Skin epidermis (tissue), 12 donors: ENCODE data around the gene GOLGA6L10.
"Not testable (repeated sequence)": the region's sequence is repeated elsewhere in the genome, so short reads cannot be mapped to it uniquely, and the experiment has no call there.

Experiments
- H3K27ac ChIP-seq, 21 experiments: fragments of 200-600 bp; sonication (generic) in 11 of 21; one replicate each; pipeline ENCODE4 v1.5.0; 2020; ENCODE audit warnings: mild to moderate bottlenecking in 3 of 21, inconsistent platforms in 2 of 21, moderate library complexity in 2 of 21
- H3K4me3 ChIP-seq, 7 experiments: fragments of 200-600 bp; sonication (generic) in 2 of 7; one replicate each; pipeline ENCODE4 v1.5.0; 2020; ENCODE audit warnings: inconsistent platforms in 2 of 7, mild to moderate bottlenecking in 2 of 7, moderate library complexity in 1 of 7

GOLGA6L10 gene

DNA sequence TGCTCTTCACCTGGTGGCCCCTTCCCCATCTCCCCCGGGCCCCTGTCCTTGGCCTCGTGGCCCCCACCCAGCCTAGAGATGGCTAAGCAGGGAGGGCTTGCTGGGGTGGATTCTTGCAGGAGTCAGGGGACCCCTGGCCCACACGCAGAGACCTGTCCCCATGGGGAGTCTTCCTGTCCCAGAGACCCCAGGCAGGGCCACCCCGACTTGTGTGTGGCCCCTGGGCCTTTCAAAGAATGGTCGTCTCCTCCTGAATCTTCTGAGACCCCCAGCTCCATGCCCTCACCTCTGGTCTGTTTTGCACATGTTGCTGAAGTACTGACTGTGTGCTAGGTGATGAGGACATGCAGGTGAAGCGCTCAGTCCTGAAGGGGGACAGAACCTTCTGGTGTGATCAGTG is 28.4 kb downstream of the GOLGA6L10 start:
- not testable (repeated sequence) for H3K4me3 ChIP-seq, H3K27ac ChIP-seq

DNA sequence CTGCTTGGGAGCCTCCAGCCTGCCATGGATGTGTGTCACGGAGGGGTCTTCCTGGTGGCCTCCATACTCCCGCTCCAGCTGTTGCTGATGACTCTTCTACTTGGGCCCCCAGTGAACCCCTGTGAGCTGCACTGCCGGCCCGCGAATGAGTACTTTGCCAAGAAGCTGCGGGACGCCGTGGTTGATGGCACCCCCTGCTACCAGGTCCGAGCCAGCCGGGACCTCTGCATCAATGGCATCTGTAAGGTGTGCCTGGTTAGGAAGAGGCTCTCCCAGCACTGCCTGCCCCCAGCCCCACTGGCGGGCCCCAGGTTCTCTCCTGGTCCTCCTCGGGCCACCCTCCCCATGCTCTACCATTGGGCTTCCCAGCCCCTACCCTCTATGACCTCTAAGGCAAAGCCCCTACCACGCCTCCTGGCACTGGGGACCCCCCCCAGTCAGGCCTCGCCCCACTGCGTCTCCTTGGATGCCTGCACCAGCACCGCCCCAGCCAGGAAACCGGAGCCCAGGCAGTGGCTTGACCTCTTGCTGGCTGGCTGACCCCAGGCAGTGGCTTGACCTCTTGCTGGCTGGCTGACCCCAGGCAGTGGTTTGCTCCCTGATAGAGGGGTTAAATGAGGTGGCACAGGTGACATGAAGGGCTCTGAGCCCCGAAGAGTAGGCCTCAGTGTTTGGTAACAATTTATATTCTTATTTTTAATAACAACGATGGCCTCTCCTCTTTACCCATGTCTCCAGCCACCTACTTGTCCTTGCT is 29.6 kb downstream of the GOLGA6L10 start:
- H3K27ac ChIP-seq, result not testable (repeated sequence)

DNA sequence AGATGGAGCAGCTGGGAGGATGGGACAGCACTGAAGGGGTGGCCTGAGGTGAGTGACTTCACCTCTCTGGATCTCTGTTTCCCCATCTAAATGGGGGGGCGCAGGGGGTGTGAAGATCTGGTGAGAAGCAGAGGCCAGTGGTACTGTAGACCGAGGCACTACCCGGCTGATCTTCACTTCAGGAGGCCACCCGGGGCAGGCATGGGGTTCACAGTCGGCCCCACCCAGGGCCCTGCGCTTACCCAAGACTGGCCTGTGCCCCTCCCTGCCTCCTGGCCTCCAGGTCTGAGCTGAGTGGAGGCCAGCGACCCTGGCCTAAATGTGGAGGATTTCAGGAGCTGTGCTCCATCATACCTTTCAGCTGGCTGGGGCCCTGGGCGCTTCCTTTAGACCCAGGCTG is 31.0 kb downstream of the GOLGA6L10 start:
- H3K4me3 ChIP-seq, H3K27ac ChIP-seq: not testable (repeated sequence)

More for the DNA sequence above, 29.6 kb downstream of the GOLGA6L10 start:
- not testable (repeated sequence) for H3K4me3 ChIP-seq

DNA sequence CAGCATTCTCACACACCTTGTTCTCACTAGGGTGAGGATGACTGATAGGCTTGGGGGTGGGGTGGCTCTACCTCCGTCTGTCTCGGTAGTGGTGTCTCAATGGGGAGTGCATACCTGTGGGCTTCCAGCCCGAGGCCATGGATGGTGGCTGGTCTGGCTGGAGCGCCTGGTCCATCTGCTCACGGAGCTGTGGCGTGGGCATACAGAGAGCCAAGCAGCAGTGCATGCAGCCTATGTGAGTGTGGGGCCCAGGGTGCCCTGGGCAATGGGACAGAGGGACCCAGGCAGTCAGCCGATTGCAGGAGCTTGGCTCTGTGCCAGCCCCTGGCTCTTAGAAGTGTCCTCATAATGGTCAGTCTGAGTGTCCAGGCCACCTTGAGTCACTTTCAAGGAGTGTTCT is 31.8 kb downstream of the GOLGA6L10 start:
- not testable (repeated sequence) for H3K27ac ChIP-seq, H3K4me3 ChIP-seq

DNA sequence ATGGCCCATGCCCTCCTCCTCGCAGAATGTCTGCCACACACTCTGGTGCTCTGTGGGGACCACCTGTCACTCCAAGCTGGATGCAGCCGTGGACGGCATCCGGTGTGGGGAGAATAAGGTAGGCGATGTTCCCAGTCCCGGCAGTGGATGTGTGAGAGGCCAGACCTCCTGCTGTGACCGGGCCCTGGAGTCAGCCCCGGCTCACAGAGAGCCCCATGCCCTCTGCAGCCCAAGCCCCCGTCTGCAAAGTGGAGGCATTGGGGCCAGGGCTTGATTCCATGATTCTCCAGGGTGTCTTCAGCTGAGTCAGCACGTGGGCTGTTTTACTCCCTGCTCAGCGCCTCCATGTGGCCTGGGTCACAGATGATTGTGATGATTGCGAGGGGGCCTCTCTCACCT is 32.2 kb downstream of the GOLGA6L10 start:
- no peak overlapping the region for H3K27ac ChIP-seq

DNA sequence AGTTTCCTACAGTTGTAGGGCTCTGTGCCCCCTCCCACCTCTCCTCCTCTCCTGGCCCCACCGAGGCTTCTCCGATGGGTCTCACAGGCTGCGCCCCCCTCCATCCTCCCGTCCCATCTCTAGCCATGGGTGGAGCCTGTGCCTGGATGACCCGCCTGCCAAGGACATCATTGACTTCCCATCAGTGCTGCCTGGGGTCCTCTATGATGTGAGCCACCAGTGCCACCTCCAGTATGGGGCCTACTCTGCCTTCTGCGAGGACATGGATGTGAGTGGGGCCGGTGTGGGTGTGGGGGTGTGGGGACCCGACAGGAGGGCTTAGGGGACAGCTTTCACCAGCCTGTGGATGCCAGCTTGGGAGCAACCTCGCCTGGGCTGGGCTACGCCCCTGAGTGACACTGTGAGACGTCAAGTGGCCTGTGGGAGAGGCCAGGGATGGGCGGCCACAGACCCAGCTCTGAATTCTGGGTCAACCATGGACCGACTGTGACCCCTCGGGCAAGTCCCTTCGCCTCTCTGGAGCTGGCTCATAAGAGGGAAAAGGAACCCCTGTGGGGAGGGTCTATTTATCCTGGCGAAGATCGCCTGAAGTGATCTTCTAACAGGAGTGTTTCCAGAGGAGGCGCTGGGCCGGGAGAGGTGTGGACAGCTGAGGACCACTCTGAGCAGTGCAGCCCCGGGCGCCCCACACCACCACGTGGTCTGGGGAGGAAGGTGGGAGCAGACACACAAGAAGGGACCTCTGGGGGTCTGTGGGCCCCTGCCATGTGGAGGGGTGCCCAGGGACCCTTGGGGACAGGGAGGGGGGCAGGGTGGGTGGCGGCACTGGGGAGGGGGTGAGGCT is 32.8 kb downstream of the GOLGA6L10 start:
- H3K27ac ChIP-seq, H3K4me3 ChIP-seq: not testable (repeated sequence)

More for the DNA sequence above, 32.2 kb downstream of the GOLGA6L10 start:
- H3K4me3 ChIP-seq, result no peak overlapping the region

DNA sequence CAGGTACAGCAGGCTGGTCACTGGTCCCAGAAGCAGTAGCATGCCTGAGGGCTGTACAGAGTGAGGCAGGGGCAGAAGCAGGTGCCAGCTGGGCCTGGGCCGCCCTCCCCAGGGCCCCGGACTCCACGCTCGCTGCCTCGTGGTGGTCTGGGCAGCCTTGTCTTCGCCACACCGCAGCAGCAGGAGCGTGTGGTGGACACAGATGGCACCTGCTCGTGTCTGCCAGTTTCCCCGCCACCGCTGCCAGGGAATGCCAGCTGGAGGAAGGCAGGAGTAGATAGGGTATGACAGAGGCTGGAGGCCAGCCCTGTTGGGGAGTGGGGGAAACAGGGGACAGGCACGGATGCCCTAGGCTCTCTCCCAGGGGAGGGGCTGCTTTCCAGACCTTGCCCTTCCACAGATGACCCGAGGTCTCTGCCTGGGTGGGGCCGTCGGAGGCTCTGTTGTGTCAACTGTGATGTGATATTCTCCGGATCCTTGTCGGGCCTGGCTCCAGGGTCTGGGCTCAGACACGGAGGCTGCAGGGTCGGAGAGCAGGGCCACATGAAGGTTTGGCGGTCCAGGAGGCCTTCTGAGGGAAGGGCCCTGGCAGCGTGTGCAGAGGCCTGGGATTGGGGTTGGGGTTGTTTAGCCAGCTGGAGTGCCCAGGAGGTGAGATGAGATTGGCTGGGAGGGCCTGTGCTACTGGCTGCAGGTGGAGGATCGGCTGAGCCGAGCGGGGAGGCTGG is 33.6 kb downstream of the GOLGA6L10 start:
- Histone ChIP-seq H3K4me3 (no peak overlapping the region), H3K27ac (no peak overlapping the region)

DNA sequence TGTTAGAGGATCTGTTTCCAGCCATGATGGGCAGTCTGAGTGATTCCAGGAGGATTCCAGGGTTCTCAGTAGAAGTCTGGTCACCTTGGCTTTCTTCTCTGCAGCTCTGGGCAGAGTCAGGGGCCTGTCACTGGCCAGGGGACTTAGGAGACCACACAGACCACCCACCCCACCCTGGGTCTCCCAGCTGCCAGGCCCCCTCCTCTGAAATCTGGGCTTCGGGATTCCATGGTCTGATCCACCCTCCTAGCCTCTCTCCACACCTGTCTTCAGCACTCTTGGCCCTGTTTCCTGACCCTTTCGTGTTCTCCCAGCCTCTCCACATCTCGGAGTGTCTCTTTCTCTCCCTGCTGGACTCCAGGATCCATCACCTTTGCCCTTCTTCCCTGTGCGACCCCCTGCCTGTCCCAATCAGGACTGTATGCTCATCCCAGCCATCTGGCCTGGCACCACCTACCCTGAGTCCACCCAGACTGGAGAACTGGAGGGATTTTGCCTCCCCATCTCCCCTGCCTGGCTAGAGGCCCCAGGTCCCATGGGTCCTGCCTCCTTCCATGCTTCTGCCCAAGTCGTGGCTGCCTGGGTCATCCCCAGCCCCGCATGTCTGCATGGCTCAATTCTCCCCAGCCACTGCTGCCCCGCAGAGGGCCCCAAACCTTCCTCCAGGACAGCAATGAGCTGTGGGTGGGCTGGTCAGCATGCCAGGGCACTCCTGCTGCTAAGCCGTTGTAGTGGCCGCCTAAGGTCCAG is 34.3 kb downstream of the GOLGA6L10 start:
- Histone ChIP-seq H3K4me3 (no peak overlapping the region), H3K27ac (no peak overlapping the region)

DNA sequence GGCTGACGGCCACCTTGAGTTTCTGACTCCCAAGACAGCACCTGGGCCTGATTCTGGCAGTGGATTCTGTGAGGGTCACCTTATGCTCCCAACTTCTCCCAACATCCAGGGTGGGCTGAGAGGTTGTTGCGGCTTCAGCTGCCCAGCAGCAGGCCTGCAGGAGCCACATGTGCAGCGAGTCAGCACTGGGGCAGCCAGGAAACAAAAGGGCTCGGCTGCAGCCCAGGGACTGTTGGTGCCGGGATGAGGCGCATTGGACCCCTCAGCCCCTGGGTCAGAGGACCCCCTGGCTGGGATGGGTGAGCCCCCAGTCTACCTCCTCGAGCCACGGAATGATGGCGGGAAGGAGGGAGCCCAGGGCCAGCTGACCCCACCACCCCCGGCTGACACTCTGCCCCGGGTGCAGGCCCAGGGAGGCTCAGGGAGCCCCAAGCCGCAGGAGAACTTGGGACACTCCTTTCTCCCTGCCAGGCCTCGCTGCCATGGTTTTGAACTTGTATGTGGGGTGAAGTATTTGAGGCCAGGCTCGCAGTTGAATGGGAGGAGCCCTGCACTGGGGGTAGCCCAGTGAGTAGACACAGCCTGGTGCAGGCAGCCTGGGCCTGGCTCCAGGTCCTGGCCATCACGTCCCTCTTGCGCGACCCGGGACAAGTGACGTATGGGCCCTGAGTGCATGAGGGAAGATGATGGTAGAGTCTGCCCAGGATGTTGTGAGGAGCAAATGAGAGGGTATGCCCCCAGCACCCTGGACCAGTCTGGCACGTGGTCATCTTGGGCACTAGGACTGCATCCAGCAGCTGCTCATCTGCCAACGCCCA is 35.1 kb downstream of the GOLGA6L10 start:
- not testable (repeated sequence) for H3K4me3 ChIP-seq, H3K27ac ChIP-seq

DNA sequence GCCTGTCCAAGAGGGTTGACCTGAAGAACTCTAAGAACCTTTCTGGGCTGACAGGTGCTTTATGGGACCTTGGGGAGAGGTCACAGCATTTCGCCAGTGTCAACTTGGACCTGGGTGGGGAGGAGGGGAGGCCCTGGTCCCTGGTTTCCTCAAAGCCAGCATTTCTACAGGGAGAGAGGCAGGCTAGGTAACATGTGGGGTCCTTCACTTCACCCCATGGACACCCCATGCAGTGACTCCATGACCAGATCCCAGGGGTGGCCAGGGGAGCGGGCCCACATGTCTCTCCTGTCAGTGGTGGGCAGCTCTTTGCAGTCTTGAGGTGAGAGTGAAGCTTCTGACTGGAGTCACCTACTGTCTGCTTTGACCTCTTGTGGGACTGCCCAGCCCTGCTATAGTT is 35.8 kb downstream of the GOLGA6L10 start:
- Histone ChIP-seq H3K27ac (no peak overlapping the region), H3K4me3 (no peak overlapping the region)

DNA sequence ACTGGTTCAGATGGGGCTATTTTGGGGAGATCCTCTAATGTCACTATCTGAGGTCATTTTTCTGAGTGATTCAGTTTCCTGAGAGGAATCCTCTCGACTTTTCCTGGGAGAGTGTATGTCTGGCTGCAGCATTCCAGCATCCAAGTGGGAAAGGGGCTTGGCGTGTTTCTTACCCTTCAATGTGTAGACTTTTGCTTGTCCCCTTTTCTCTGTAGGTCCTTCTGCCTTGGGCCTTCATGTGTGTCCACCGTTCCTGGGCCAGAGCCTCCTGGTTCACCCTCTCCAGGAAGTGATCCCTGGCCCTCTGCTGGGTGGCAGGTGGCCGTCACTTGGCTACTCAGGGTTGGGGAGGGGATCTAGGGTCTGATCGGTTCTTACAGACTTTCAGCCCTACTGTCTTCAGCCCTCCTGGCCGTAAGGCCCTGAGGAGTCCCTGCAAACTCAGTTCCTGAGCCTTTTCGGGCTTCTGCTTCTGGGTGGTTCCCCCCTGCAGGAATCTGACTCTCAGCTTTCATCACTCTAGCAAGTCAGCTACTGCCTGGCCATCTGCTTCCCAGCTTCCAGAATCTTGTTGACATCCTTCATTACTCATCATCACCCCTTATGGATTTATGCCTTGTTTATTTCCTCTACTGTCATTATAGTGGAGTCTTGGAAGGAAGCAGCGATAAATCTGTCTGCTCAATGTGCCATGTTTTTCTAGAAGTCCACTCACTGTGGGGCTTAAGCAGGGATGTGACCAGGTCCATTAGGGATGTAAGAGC is 36.5 kb downstream of the GOLGA6L10 start:
- Histone ChIP-seq H3K27ac (no peak overlapping the region), H3K4me3 (no peak overlapping the region)

DNA sequence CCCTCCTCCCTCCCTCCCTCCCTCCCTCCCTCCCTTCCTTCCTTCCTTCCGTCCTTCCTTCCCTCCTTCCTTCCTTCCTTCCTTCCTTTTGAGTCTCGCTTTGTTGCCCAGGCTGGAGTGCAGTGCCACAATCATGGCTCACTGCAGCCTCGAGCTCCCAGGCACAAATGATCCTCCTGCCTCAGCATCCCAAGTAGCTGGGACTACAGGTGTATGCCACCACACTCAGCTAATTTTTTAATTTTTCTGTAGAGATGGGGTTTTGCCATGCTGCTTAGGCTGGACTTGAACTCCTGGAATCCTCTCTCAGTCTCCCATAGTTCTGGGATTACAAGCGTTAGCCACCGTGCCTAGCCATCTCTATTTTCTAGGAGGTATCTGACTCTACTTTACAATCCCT is 38.0 kb downstream of the GOLGA6L10 start:
- not testable (repeated sequence) for H3K27ac ChIP-seq, H3K4me3 ChIP-seq

DNA sequence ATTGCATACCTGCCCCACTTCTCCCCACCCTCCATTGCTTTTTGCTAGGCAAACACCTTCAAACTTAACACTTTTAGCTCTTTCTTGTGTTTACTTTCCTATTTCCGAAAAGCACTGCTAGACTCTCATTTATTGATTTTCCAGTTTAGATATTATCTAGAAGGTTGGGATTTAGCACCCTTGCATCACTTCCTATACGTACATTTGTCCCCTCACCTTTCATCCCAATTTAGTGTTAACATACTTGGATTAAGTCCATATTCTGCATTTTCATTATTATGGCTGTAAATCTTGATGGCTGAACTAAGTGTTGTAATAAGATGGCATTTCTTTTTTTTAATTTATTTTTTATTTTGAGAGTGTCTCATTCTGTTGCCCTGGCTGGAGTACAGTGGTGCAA is 39.5 kb downstream of the GOLGA6L10 start:
- Histone ChIP-seq H3K27ac (no peak overlapping the region), H3K4me3 (no peak overlapping the region)

DNA sequence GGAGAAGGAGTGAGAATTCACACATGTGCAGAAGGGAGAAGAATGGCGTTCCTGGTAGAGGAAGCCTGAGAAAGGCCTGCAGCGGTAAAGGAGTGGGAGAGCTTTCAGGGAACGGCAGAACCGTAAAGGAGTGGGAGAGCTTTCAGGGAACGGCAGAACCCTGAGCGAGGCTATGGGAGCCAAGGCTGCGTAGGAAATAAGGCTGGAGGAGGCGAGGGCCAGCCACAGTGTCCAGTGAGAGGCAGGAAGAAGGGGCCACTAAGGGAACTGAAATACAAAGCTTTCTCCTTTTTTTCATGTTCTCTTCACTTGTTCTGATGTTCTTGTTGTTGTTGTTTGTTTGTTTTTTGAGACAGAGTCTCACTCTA is 41.6 kb downstream of the GOLGA6L10 start:
- no peak overlapping the region for H3K4me3 ChIP-seq

DNA sequence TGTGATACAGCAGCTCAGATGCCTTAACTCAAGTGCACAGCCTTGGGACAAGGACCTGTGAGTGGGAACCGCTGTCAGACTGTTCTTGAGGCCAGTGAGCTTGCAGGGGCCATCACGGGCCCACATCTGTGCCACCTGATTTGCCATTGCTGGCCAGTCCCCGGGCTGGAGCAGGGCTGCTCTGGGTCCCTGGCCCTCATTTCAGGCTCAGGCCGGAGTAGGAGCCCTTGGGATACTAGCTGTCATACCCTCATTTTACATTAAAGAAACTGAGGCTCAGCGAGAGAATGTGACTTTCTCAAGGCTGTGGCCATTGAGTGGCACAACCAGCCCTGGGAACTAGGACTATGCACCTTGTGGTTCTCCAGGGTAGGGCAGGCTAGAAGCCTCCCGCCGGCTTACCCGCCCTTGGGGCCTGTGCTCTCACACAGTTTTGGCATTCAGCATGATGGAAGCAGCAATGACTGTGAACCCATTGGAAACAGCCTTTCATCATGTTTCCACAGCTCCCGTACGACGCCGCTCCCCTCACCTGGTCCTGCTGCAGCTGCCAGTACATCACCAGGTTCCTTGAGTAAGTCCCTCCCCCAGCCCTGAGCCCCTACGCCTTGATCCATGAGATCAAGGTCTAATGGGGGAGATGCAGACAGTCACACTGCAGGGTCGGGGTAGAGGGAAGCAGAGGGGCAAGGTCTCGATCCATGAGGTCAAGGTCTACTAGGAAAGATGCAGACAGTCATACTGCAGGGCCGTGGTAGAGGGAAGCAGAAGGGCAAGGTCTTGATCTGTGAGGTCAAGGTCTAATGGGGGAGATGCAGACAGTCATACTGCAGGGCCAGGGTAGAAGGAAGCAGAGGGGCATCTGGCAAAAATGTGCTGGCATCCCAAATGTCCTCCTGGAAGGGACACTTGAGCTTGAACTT is 42.2 kb downstream of the GOLGA6L10 start:
- Histone ChIP-seq H3K4me3 (no peak overlapping the region), H3K27ac (no peak overlapping the region)

More for the DNA sequence above, 41.6 kb downstream of the GOLGA6L10 start:
- no peak overlapping the region for H3K27ac ChIP-seq

DNA sequence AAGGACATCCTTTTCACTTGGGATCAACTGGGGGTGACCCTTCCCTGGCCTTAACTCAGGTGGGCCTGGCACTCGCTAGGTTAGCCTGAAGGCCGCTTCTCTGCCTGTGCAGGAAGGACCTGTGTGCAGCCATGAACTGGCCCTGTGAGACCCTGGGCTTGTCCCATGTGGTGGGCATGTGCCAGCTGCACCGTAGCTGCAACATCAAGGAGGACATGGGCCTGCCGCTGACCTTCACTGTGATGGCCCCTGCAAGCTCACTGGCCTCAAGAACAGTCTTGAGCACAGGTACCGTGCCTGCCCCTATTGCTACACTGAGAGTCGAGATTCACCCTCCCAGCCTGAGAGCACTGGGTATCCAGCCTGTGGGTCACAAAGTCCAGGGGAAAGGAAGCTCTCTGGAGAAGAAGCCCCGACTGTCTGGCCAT is 43.6 kb downstream of the GOLGA6L10 start:
- Histone ChIP-seq H3K4me3 (no peak overlapping the region), H3K27ac (no peak overlapping the region)

DNA sequence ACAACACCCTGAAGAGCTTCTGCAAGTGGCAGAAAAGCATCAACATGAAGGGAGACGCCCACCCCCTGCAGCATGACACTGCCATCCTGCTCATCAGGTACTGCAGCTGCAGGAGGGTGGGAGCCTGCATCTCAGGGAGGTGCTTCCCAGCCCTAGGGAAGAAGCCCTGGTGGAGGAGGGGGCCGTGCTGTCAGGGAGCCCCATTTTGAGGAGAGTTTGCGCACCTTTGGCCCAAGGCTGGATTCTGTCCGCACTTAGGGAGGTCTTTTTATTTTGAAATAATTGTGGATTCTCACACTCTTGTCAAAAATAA is 44.5 kb downstream of the GOLGA6L10 start:
- H3K27ac ChIP-seq, result no peak overlapping the region
- no peak overlapping the region for H3K4me3 ChIP-seq
